GM21381 (cell line): ENCODE measurements around the gene PPP2R2B.

Source experiments
- ATAC-seq: cut with Tn5 transposase; IDR thresholded peaks from one replicate; pipeline ENCODE4 v1.9.1; 2021; ENCODE audit warnings: mild to moderate bottlenecking, moderate library complexity; ENCODE audit not compliant: unreplicated experiment

The PPP2R2B gene

DNA sequence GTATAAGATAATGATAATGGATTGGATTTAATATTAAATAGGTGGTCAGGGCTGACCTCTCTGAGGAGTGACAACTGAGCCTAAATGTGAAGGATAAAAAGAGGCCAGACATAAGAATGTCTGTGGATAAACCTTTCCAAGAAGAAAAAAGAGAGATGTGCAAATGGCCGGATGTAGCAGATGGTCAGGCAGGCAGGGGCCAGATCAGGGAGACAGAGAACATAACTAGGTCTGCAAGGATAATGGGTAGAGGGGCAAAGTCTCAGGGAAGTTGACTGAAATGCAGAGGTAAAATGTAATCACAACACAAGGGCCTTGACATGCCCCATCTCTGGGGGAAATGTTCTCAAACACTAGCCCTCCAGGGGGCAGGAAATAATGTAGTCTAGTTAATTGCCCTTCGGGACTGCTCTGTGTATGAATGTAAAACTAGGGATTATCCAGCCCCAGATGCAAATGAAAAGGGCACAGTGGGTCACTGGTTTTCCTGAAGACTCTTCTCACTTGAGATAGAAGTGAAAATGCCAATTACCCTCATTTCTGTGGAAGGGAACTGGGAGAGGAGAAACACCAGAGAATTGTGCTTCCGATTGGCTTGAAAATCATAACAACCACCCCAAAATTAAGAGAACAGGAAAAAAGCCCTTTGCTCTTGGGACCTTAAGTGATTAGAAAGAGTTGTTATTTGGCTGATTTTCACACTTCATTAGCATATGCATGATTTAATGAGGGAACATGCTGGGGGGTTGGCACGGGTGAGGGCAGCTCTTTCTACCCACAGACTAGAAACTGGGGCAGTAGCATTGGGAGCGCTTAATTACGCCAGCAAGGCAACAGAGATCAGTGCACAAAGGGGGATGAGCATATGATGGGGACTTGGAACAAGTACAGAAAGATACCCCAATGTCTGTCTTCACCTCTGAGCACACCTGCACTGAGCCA lies 88.6 kb downstream of the PPP2R2B start:
- ATAC-seq, result no peak

DNA sequence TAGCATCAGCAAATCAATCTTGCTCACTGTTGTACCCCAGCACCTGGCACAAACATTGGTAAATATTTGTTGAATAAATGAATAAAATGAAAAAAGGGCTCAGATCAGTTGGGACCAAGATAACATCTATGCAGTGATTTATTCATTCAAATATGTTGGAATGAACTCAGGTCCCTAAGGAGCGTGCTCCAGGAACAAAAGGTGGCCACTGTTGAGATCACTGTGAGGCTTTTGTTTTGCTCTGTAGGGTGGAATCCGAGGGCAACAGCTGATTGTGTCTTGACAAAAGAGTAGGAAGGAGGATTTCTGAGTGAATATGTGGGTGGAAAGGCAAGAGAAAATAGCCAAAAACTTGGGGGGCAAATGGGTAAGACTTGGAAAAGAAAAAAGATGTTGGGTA lies 89.7 kb downstream of the PPP2R2B start:
- ATAC-seq, result no peak

DNA sequence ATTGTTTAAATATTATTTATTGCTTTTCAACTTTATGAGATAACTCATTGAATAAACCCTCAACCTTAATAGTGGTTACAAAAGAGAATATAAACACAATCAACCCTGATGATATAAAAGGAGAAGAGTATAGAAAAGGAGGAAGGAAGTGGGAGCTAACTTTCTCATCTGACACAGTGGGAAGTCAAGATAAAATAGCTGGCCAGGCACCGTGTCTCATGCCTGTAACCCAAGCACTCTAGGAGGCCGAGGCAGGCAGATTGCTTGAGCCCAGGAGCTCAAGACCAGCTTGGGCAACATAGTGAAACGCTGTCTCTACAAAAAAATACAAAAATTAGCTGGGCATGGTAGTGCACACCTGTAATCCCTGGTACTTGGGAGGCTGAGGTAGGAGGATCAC lies 93.5 kb downstream of the PPP2R2B start:
- no peak for ATAC-seq

DNA sequence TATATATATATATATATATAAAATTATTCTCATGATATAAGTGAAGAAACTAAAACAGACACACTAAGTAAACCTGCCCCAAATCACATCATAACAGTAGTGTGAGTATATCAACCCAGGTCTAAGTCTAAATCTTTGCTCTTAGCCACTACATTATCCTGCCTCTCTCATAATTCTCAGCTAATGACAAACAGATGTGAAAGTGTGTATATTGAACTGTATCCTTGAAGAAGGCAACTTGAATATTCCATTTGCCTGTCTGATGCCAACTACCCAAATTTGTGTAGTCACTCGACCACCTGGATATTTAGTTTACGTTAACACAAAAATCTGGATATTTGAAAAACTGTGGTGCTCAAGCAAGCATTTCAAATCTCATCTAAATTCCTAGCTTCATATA lies 97.4 kb downstream of the PPP2R2B start:
- ATAC-seq, result no peak

DNA sequence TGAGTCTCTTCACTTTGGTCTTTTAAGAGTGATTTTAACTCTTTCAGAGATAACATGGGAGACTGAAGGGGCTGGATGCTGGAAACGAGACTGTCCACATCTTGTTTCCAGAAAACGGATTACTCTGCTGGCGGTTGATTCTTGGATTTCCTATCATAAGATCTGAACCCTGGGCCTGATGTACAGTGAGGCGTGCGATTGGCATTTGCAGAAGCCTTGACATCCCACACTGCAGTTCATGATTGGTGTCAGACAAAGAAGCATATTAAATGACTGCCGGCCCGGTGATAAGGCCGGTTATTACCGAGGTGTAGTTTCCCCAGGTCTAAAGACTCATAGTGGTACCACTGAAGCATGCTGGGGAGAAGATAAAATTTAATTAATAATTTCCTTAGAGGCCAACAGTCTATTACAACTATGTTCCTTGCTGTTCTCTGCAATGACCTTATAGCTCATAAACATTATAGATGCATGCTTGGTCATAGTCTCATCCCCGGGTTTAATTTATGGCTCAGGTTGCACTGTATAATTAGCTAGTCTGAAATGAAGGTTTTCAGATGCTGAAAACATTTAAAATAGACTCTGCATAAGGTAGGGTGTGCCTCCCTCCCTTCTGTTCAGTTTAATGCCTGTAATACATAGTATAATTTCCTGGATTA lies 99.2 kb downstream of the PPP2R2B start:
- ATAC-seq, result no peak

DNA sequence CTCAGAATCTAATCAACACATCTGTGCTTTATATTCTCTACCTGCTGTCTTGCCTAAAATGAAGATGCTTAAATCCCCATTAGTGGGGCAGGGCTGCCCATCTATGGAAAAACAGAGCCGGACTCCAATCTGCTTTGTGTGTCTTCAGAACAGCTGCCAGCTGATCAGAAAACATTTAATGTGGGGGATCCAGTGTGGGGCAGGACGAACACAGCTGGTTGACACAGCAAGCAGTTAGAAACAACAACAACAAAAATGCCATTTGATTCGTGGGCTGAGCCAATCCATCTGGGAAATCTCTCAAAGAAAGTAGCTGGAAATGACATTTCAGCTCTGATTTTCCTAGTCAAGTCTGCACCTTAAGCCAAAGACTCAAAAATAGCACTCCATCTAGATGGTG lies 99.8 kb downstream of the PPP2R2B start:
- ATAC-seq, result no peak

DNA sequence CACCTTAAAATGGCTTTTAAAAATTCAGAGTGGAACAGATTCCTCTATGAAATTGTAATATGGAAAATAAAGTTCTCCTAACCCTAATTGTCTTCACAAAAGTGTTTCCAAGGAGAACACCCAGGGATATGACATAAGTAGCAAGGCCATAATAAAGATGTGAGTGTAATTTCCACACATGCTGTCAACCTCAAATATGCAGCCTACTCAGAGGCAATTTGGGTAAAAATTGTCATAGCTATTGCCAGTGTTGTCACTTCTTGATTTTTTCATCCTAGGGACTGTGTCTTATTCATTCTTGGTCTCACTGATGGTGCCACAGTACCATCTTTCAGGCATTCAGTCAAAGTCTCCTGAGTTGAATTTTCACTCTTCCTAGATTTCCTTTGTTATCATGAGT lies 100.3 kb downstream of the PPP2R2B start:
- no peak for ATAC-seq

DNA sequence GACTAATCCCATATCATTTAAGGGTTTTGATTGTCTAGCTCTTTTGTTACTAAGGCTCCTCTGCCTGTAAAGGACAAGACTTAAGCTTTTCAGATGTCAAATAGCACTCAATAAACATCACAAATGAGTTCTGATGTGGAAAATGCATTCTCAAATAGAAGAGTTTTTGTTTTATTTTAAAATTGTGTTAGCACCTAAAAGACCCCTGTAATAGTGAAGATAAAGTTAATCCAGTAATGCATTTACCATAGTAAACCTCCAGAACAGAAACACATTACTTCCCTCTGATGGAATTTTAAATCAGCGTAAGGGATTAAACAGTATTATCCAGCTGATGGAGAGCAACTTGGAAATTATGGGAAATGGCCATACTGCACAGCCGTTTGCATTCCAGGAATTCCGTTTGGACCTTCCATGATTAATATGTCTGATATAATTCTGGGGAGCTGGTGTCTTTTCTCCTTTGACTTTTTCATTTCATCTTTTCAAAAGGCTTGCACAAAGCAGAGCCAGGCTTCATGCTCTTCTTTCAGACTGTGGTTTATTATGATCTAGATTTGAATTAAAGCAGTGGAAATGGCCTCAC lies 105.6 kb downstream of the PPP2R2B start:
- ATAC-seq, result no peak

DNA sequence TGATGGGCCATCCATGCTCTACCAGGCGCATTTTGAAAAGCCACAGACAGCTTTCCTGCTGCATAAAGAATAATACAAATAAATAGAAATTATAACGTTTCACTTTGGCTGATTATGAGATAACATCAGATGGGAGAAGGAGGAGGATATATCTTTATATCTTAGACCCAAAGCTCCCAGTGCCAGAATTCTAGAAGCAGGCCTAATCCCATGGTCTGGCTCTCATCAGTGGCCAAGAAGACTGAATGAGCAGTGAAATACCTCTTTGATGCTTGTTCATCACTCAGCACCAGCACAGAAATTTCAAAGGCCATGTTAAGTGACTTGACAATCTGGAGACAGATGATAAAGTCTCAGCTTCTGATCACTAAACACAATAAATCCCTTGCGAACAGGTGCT lies 107.6 kb downstream of the PPP2R2B start:
- ATAC-seq, result no peak

DNA sequence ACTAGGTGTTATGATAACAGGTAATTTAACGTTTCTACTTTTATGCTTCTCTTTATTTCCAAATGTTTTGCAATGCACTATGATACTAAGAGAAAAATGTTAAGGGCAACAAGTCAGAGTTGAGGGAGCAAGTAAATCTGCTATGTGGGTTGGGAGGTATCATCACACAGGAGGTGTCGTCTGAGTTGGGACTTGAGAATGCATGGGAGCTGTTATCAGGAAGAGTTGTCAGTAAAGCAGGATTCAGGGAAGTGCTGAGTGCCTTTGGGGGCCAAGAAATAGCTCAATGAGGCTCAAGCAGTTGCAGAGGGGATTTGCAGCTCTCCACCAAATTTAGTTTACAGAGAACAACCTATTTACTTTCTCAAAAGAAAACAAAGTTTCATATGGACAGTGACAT lies 108.0 kb downstream of the PPP2R2B start:
- no peak for ATAC-seq

DNA sequence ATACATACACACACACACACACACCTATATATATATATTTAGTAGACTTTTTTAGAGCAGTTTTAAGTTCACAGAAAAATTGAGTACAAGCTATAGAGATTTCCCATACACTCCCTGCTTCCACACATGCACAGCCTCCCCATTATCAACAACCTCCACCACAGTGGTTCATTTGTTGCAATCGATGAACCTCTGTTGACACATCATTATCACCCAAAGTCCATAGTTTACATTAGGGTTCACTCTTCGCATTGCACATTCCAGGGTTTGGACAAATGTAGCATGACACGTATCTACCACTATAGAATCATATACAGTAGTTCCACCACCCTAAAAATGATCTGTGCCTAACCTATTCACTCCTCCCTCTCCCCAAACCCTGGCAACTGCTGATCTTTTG lies 111.0 kb downstream of the PPP2R2B start:
- ATAC-seq, result no peak

DNA sequence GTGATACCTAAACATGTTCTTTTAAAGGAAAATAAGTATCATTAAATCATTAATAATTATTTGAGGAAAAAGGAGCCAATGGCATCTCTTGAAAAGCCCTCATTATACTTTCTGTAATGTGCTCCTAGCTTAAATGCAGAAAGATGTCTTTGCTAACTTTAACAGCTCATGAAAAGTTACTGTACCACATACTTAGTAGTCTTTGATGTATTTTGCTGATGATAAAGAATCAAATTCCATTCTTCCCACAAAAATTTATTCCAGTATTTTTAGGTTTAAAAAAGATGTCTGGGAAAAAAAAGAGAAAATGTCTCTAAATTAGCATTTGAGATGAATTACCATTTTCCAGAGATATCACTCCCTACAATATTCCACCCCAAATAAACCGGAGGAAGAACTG lies 112.5 kb downstream of the PPP2R2B start:
- ATAC-seq, result no peak

DNA sequence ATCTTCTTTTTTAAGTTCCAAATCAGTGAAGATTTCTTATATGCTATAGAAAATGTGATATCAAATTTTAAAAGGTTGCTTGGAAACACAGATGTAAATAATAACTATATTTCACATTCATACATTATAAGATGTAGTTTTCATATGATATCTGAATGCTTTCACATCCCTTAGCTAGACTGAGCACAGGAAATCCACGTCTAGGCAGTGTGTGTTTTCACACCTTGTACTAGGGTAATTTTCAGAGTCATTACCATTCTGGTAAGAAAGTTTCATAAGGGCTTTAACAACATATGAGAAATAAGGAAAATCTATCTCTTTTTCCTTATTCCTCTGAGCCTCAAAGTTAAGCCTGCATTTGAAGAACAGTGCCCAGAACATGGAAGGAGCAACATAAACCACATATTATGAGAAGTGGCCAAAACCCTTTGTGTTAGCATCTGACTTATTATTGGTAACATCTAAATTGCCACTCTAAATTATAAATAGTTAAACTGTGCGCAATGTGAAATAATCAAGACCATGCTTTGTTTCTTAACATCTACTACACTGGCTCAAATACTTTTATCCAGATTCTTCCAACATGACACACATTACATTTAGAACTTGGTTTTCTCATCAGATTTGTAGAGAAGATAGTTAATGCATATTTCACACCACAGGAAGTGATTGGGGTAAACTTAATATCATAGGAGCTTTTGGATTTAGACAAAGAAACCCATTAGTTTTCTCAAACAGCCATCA lies 113.3 kb downstream of the PPP2R2B start:
- no peak for ATAC-seq

DNA sequence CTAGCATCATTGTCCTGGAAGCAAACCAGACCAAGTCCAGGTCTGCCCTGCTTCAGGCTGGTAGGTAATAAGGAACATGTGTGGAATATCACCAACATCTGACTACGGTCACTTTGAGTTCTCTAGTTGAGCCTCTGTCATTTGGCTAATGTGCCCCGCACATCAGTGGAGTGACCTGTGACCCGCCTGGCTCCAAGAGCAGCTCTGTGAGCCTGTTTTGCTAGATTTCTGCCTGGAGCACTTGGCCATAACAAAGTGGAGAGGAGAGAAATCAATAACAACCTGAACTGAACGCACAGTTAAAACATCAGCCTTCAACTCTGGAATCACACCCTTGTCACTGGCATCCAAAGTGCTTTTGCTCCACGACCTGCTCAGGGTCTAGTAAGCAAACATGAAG lies 115.7 kb downstream of the PPP2R2B start:
- no peak for ATAC-seq

DNA sequence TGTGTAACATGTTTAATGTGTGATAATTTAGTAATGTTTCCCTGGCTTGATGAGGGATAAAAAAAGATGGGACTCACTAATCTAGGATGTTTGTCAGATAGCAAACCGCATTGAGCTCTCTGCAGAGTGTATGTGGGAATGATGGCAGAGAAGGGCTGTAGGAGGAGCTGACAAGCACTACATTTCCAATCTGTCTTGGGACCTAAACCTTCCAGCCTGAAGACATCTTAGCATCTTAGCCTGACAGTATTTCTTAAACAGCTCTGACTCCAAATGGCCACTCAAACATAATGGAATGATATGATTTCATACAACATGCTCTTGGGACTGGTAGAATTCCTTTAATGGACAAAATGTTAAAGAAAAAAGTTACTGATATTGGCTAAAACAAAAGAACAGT lies 116.7 kb downstream of the PPP2R2B start:
- no peak for ATAC-seq

DNA sequence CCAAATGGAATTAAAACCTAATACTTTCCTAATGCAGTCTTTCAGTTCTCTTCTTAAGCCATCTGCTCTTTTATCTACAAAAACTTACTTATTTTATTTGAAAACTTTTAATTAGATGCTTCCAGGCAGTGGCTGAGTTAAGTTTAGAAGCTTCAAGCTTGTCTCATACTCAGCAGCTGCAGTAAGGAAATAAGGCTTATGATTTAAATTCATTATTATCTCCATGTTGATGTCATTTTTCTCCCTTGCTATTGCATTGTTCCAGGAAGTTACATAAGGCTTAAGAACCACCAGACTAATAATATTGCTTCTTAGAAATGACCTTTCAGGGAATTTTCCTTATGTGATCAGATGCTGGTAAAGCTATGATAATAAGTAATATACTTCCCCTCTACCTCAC lies 119.6 kb downstream of the PPP2R2B start:
- ATAC-seq, result no peak

DNA sequence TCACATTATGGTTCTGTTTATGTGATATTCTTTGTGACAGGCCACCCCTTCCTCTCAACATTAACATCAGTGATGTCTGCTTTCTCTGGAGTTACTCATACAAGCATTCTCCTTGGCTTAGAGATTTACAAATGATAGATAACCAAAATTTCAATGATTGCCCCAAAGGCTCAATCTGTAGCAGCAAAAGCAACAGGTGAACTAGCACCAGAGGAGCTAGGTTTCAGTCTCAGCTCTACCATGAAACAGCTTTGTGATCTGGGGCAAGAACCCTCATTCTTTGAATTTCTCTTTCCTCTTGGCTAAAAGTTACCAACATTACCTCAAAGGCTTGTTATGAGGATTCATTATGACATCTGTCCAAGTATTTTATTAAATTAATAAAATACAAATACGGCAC lies 120.5 kb downstream of the PPP2R2B start:
- ATAC-seq, result no peak

DNA sequence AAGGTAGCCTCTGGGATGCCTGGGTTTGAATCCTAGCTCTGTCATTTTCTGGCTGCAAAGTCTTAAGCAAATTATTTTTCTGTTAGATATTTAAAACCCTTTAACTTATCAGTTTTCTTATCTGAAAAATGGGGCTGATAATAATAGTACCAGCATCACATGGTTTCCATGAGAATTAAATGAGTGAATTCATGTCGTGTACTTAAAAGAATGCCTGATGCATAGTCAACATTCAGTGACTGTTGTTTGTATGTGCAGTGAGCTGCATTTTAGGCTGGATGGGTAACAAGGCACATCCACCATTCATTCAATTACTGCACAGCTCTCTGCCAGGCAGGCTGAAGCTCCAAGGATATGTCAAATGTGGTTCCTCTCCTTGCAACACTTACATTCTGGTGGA lies 122.0 kb downstream of the PPP2R2B start:
- no peak for ATAC-seq

DNA sequence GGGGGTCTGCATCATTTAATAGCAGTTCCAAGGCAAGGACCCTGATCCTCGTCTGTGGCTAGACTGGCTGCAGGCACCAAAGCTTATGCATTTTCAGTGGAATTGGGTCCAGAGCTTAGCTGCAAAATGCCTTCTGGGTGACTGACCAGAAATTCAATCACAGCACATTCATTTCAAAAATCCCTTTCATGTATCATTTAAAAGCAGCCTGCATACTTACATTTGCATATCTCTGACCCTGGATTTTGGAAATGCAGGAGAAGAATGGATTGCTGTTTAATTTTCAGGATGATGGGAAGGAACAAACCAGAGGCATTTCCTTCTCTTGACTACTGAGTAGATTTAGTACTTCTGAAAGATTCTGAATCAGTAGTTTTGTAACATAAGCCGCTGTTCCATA lies 122.8 kb downstream of the PPP2R2B start:
- no peak for ATAC-seq

DNA sequence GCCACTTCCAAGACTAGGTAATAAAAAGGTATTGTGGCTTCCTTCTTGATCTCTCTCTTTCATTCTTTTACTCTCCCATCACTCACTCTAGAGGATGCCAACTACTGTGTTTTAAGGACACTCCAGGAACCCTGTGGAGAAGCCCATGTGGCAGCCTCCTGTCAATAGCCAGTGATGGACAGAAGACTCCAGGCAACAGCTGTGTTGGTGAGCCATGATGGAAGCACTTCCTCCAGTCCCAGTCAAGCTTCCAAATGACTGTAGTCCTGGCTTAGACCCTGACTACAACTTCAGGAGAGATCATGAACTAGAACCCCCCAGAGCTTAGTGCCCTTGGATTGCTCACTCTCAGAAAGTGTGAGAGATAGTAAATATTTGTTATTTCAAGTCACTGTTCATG lies 123.9 kb downstream of the PPP2R2B start:
- no peak for ATAC-seq

DNA sequence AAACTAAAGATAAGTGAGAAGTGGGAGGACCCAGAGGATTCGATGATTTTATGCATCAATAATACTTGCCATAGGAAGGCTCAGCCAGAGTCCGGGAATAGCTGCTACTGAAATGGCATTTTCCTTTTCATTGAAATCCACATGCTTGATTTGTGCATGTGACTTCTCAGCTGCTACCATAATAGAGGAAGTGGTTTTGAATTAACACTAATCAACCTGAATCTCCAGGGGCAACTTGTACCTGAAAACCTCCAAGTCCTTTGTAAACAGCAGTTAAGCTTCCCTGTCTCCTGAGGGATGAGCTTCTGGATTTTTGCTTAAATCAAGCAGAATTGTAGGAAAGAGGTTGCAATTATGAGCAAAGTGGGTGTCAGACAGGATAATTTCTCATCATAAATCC lies 124.9 kb downstream of the PPP2R2B start:
- no peak for ATAC-seq
